ENCODE data around the gene CMTM3. TPM values are rescaled to one million over a fixed set of nuclear protein-coding genes. Genes with fewer than 3 reads are reported as not detected.

The CMTM3 gene
- total and polyA plus RNA-seq, 9 of the 15 experiments (the other 6 are each of a cell fraction or from before 2014, with no cell fraction given): 4.6 to 33.4 (median 17.5) TPM

GRCh38 chr16:66660422-66661209, 56.1 kb downstream of the CMTM3 start (continued):
- TF ChIP-seq SMARCA5 (IDR thresholded peaks at IDR 0.05) (no peak), MTF1 (CRISPR knock-in tag; IDR thresholded peaks at IDR 0.05; ENCODE audit: borderline replicate concordance) (no peak), RBBP5 (IDR thresholded peaks at IDR 0.05; ENCODE audit: borderline replicate concordance, insufficient read depth, low read length, poor library complexity, severe bottlenecking) (peak; percentile 47), SAFB2 (IDR thresholded peaks at IDR 0.05; ENCODE audit: borderline replicate concordance, low read depth, low read length, severe bottlenecking) (no peak), ESRRA (IDR thresholded peaks at IDR 0.05; ENCODE audit: borderline replicate concordance, low read depth) (peak; percentile 28; the same call in 1 of the 2 replicates), EP300 (IDR thresholded peaks at IDR 0.05; ENCODE audit: low read length) (peak; percentile 71; the same call in 1 of the 2 replicates), SMAD4 (CRISPR knock-in tag; conservative IDR thresholded peaks at IDR 0.05) (peak; percentile 78), DIDO1 (tag; IDR thresholded peaks at IDR 0.05; ENCODE audit: low read depth) (no peak), DPF2 (IDR thresholded peaks at IDR 0.05) (peak; percentile 92), E2F6 (IDR thresholded peaks at IDR 0.05; ENCODE audit: borderline replicate concordance in 1 of 2, extremely low read depth in 1 of 2, insufficient read depth in 1 of 2, insufficient read length in 1 of 2, low read depth in 1 of 2, low read length in 1 of 2, poor library complexity in 1 of 2, severe bottlenecking in 1 of 2) (peak in 1 of 2 experiments; percentile 38), HNRNPUL1 (IDR thresholded peaks at IDR 0.05; ENCODE audit: low read length) (no peak), BCOR (IDR thresholded peaks at IDR 0.05) (peak; percentile 48; the same call in 1 of the 2 replicates), YY1 (IDR thresholded peaks at IDR 0.05; ENCODE audit: borderline replicate concordance in 1 of 3, control insufficient read depth in 1 of 3, extremely low read depth in 1 of 3, insufficient read depth in 3 of 3, insufficient read length in 1 of 3, insufficient replicate concordance in 2 of 3, low read depth in 1 of 3, low read length in 2 of 3) (peak in 1 of 3 experiments; percentile 47), CHAMP1 (IDR thresholded peaks at IDR 0.05) (no peak), CTBP1 (IDR thresholded peaks at IDR 0.05; ENCODE audit: borderline replicate concordance) (peak; percentile 91), MAFG (tag; conservative IDR thresholded peaks at IDR 0.05) (peak; percentile 96), ZNF408 (CRISPR knock-in tag; IDR thresholded peaks at IDR 0.05; ENCODE audit: low read depth) (no peak), ZEB2 (IDR thresholded peaks at IDR 0.05) (no peak), PRPF4 (IDR thresholded peaks at IDR 0.05; ENCODE audit: insufficient read depth, low read depth, low read length, poor library complexity, severe bottlenecking) (no peak), ZBTB43 (CRISPR knock-in tag; IDR thresholded peaks at IDR 0.05) (no peak), THAP7 (CRISPR knock-in tag; IDR thresholded peaks at IDR 0.05) (no peak), NBN (IDR thresholded peaks at IDR 0.05; ENCODE audit: low read depth) (peak; percentile 82; the same call in 1 of the 2 replicates)
